GM12892 (cell line): ENCODE measurements around the gene GLMN. TPM values are rescaled to one million over a fixed set of nuclear protein-coding genes. Genes with fewer than 3 reads are reported as not detected.

ENCODE experiments used
- DNase-seq: peaks from one replicate; pipeline ENCODE4 v3.0.0; 2011; ENCODE audit not compliant: insufficient read length
- FAIRE-seq: peaks from 2 replicates; lab custom pipeline; 2011; peaks lifted over from hg19 to GRCh38; lab: Jason Lieb, UNC
- POLR2A ChIP-seq: IDR thresholded peaks from 2 replicates; pipeline ENCODE4 v1.6.1; 2011; ENCODE audit warnings: low read depth, low read length, control low read depth
- POLR2AphosphoS5 ChIP-seq: IDR thresholded peaks from 2 replicates; pipeline ENCODE4 v1.6.1; 2011; ENCODE audit warnings: low read depth, low read length, control low read depth
- TAF1 ChIP-seq: IDR thresholded peaks from 2 replicates; pipeline ENCODE4 v1.6.1; 2011; ENCODE audit warnings: low read depth, mild to moderate bottlenecking, control low read depth, low read length, borderline replicate concordance
- polyA plus RNA-seq: library from polyadenylated mRNA; unstranded; fragments of >200 nt; gene quantifications from one replicate; pipeline ENCODE4 v1.2.1, GENCODE V29; 2012; ENCODE audit warnings: missing spikeins, inconsistent platforms; ENCODE audit not compliant: missing spikeins

Gene GLMN
- 21.6 TPM for polyA plus RNA-seq

DNA sequence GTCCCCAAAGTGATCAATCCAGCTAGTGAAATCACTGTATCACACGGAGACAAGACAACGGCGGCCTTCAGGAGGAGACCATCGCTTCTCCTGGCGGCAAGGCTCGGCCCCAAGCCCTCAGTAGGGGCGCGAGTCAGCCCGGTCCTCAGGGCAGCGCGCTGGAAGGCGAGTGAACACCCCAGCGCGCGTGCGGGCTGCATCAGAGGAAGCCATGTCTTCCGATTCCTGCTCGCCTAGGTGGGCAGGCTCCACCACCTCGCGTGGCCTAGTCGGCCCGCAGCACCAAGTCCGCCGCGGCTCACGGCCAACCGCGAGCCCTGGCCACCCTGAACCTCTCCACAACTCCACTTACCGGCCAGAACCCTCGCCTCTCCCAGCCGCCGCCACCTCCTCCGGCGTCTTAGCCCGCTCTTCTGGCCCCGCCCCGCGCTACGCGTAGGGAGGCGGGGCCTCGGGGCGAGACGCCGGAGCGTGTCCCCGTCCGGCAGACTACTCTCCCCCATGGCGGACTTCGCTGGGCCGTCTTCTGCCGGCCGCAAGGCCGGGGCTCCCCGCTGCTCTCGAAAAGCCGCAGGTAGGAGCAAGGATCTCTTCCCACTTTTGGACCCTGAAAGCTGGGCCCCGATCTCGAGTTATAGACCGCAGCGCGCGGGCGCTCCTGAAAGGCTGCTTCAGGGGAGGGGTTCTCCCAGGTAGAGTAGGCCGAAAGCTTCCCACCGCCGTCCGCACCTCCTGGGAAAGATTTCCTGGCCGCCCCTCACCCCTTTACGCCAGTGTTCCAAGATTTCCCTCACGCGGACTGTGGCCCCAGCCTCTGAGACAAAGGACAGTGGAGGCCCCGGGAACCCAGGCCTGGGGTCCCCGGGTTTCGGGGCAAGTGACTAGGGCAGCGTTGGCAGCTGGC, at the start of gene GLMN, which contains the start of gene RPAP2:
Gene GLMN (minus strand): TSS at position 415 of the 904 bp plus-strand sequence. CDS start 988 bp downstream, outside the sequence.
Gene RPAP2 (plus strand): TSS at position 487 of the 904 bp plus-strand sequence. CDS start 15 bp downstream, at position 502.
- peak; percentile 94 for TF ChIP-seq POLR2AphosphoS5
- peak; percentile 97 for TF ChIP-seq POLR2A
- peak; percentile 72; the same call in 1 of the 2 replicates for TF ChIP-seq TAF1
- peak; percentile 66 for DNase-seq
- peak; percentile 98 for FAIRE-seq

DNA sequence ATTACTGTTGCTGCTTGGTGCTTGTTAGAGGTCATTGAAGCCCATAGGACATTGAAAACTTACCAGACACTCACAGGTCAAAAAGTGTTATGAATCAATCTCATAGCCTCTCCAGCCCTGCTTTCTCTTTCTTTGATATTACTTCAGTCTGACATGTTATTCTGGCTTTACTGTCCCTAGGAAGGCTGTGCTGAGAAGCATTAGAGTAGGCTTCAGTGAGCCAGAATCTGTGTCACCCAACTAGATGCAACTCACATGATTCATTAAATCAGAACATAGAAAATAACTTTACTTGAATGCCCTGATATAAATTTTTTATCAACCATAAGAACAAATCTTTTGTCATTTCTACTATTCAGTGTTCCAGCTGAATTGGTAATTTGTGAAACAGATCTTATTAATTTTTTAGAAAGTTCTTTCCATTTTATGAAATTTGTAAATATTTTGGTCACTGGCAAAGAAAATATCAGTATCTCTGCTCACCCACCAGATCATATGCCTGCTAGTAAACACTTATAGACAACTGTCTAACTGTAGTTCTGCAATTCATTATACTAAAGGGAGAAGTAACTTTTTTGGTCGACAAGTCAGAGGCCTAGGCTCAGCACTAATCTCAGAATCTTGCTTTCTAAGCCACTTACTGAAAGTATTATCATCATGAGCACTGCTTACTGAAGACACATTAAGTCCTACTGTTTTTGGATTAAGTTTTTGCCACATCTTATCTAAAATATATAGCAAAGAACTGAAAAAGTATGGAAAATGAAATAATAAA, 48.3 kb upstream of the GLMN start:
- DNase-seq (no peak), FAIRE-seq (no peak)
- no peak for TF ChIP-seq POLR2A
- TF ChIP-seq TAF1, result no peak
- no peak for TF ChIP-seq POLR2AphosphoS5

GRCh38 chr1:92343061-92343460, 44.3 kb upstream of the GLMN start:
- no peak for DNase-seq
- TF ChIP-seq POLR2AphosphoS5 (no peak), TAF1 (no peak), POLR2A (no peak)
- FAIRE-seq, result no peak

DNA sequence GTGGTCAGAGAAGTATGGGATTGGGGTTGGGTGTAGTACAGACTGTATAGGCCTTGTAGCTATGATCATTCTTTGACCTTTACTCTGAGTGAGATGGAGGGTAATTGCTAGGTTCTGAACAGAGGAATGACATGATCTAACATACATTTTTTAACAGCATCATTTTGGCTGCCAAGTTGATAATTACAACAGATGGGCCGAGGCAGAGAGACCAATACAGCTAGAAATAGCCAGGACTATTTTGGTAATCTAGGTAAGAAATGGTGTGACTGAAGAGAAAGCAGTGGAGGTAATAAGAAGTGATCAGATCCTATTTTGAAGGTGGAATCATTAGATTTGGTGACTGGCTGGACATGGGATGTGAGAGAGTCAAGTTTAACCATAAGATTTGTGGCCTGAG, 43.6 kb upstream of the GLMN start:
- no peak for DNase-seq
- TF ChIP-seq TAF1 (no peak), POLR2AphosphoS5 (no peak), POLR2A (no peak)
- FAIRE-seq, result no peak

DNA sequence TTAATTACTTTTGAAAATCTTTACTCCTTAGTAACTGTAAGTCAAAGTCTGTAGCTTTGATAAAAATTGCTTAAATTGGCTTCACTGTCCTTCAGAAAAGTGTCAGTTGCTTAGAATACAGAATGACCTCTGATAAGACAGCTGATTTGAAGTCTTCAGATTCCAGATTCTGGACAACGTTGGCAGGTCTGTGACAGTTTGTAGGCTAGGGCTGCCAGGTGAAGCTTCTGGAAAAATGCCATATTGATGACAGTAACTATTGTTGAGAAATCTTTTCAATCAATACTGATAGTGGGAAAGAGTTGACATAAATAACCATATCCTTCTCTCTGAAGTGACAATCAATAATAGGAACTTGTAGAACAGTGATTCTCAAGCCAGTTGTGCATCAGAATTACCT, 41.4 kb upstream of the GLMN start:
- TF ChIP-seq POLR2A (no peak), POLR2AphosphoS5 (no peak), TAF1 (no peak)
- FAIRE-seq (no peak), DNase-seq (no peak)

DNA sequence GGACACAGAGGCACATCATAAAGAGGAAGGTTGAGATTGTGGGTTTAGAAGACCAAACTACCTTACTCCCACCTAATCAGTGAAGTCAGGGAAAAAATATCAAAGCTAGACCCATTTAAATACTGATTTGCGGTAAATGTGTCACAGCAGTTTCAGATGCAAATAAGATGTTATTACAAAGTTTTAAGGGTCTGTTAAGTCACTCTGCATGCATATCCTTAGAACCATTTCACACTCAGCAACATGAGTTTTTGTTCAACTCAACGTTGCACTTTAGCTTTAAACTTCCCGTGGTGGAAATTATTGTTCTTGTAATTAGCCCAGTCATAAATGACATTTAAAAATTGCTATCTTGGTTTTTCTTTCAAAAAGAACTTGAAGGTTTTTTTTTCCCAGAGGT, 34.9 kb upstream of the GLMN start:
- DNase-seq (no peak), FAIRE-seq (peak; percentile 46)
- no peak for TF ChIP-seq POLR2AphosphoS5
- TF ChIP-seq POLR2A, result no peak

DNA sequence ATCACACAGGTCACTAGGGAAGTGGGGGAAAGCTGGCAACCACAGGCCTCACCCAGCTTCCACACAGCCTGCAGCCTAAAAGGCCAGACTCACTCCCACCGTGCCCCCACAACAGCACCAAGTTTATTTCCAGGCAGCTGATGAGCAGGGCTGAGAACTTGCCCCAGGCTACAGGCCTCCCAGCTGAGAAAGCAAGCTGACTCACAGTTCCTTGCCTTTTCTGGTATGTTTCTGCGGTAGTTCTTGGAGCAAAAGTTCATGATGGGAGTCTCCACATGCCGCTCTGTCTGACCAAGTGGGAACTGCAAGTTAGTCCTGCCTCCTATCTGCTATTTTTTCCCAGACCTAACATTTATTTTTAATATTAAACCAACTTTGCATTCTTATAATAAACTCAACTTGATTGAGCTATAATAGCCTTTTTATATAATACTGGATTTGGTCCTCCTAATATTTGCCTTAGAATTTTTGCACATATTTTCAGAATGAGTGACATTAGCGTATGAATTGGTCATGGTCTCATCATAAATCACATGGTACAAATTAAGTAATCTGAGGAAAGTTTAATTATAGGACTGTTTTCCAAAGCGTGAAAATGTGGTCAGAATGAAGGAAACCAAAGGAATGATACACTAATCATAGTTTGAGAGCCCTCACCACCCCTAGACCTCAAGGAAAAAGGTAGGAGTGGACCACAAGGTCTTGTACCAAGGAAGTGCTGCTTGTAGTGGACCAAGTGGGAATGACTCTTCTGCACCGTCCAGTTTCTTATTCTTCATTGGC, 30.8 kb upstream of the GLMN start:
- TF ChIP-seq POLR2AphosphoS5 (no peak), TAF1 (no peak), POLR2A (no peak)
- no peak for DNase-seq
- FAIRE-seq, result no peak

DNA sequence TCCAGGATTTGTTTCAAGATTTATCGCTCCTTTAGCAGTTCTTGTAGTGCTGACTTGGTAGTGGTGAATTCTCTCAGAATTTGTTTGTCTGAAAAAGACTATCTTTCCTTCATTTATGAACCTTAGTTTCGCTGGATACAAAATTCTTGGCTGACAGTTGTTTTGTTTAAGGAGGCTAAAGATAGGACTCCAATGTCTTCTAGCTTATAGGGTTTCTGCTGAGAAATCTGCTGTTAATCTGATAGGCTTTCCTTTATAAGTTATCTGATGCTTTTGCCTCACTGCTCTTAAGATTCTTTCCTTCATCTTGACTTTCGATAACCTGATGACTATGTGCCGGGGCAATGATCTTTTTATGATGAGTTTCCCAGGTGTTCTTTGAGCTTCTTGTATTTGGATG, 29.0 kb upstream of the GLMN start:
- no peak for FAIRE-seq

GRCh38 chr1:92326681-92327080, 27.9 kb upstream of the GLMN start:
- TF ChIP-seq POLR2A (no peak), POLR2AphosphoS5 (no peak), TAF1 (no peak)
- DNase-seq (no peak), FAIRE-seq (no peak)

More for the DNA sequence above, 29.0 kb upstream of the GLMN start:
- DNase-seq, result no peak
- TF ChIP-seq TAF1 (no peak), POLR2A (no peak), POLR2AphosphoS5 (no peak)

- FAIRE-seq (no peak), DNase-seq (no peak)
- TF ChIP-seq POLR2AphosphoS5 (no peak), POLR2A (no peak), TAF1 (no peak)
These were observed 26.0 kb upstream of the GLMN start for GRCh38 chr1:92324784-92325183.
